Trophoblast cell (in vitro differentiated cells and primary cell): Measurements from ENCODE around the gene SOWAHC.
A peak's percentile ranks its signal among the peaks of the same experiment; 100 is the strongest.

ENCODE experiments used
- DNase-seq, 2 donors: peaks; one replicate each; pipeline ENCODE4 v3.0.0-alpha.2; 2016
- H2AFZ ChIP-seq: 2 replicates; pipeline ENCODE4 v1.6.1; 2013; ENCODE audit warnings: low read length, moderate library complexity, mild to moderate bottlenecking; ENCODE audit not compliant: insufficient read depth, poor library complexity
- H2AK5ac ChIP-seq: 2 replicates; pipeline ENCODE4 v1.6.1; 2013; ENCODE audit warnings: mild to moderate bottlenecking, low read length
- H2BK120ac ChIP-seq: 2 replicates; pipeline ENCODE4 v1.6.1; 2013; ENCODE audit warnings: low read length, mild to moderate bottlenecking, moderate library complexity; ENCODE audit not compliant: insufficient read depth, poor library complexity
- H2BK12ac ChIP-seq: 2 replicates; pipeline ENCODE4 v1.6.1; 2013; ENCODE audit warnings: mild to moderate bottlenecking, low read length, moderate library complexity
- H2BK5ac ChIP-seq: 2 replicates; pipeline ENCODE4 v1.6.1; 2013; ENCODE audit warnings: low read length, low read depth, moderate library complexity, mild to moderate bottlenecking; ENCODE audit not compliant: poor library complexity
- H3K14ac ChIP-seq: 2 replicates; pipeline ENCODE4 v1.6.1; 2013; ENCODE audit warnings: mild to moderate bottlenecking, low read length
- H3K18ac ChIP-seq: 2 replicates; pipeline ENCODE4 v1.6.1; 2013; ENCODE audit warnings: mild to moderate bottlenecking, low read length
- H3K23ac ChIP-seq: 2 replicates; pipeline ENCODE4 v1.6.1; 2013; ENCODE audit warnings: low read length
- H3K27ac ChIP-seq: 2 replicates; pipeline ENCODE4 v1.5.1; 2013; ENCODE audit warnings: low read depth, mild to moderate bottlenecking, inconsistent platforms, low read length, moderate library complexity
- H3K27me3 ChIP-seq: 2 replicates; pipeline ENCODE4 v1.6.1; 2013; ENCODE audit warnings: inconsistent platforms, mild to moderate bottlenecking, low read length, moderate library complexity; ENCODE audit not compliant: insufficient read depth
- H3K36me3 ChIP-seq, 2 experiments: 1 replicate in 1 of 2; 2 replicates in 1 of 2; pipeline ENCODE4 v1.6.1; 2013; ENCODE audit warnings: low read length in 2 of 2, mild to moderate bottlenecking in 2 of 2, moderate library complexity in 1 of 2; ENCODE audit not compliant: insufficient read depth in 2 of 2, control insufficient read depth in 1 of 2
- H3K4ac ChIP-seq: 2 replicates; pipeline ENCODE4 v1.6.1; 2013; ENCODE audit warnings: low read depth, mild to moderate bottlenecking, low read length, moderate library complexity
- H3K4me1 ChIP-seq, 2 experiments: 1 replicate in 1 of 2; 2 replicates in 1 of 2; pipeline ENCODE4 v1.6.1; 2013; ENCODE audit warnings: low read length in 2 of 2, mild to moderate bottlenecking in 2 of 2, moderate library complexity in 1 of 2; ENCODE audit not compliant: insufficient read depth in 2 of 2, control insufficient read depth in 1 of 2
- H3K4me2 ChIP-seq: 2 replicates; pipeline ENCODE4 v1.6.1; 2013; ENCODE audit warnings: inconsistent platforms, mild to moderate bottlenecking, low read length, moderate library complexity
- H3K4me3 ChIP-seq: 2 replicates; pipeline ENCODE4 v1.5.1; 2013; ENCODE audit warnings: mild to moderate bottlenecking, low read depth, low read length, inconsistent platforms
- H3K79me1 ChIP-seq: one replicate; pipeline ENCODE4 v1.6.1; 2013; ENCODE audit warnings: low read length
- H3K79me2 ChIP-seq: 2 replicates; pipeline ENCODE4 v1.6.1; 2013; ENCODE audit warnings: low read length, mild to moderate bottlenecking; ENCODE audit not compliant: control insufficient read depth, insufficient read depth, poor library complexity
- H3K9ac ChIP-seq: 2 replicates; pipeline ENCODE4 v1.6.1; 2013; ENCODE audit warnings: mild to moderate bottlenecking, low read length
- H3K9me3 ChIP-seq: 2 replicates; pipeline ENCODE4 v1.6.1; 2013; ENCODE audit warnings: low read depth, mild to moderate bottlenecking, control low read depth, inconsistent platforms, low read length; ENCODE audit not compliant: insufficient read depth
- H4K12ac ChIP-seq: 2 replicates; pipeline ENCODE4 v1.6.1; 2013; ENCODE audit warnings: low read depth, mild to moderate bottlenecking, low read length, moderate library complexity
- H4K8ac ChIP-seq: 2 replicates; pipeline ENCODE4 v1.6.1; 2013; ENCODE audit warnings: low read depth, mild to moderate bottlenecking, low read length, moderate library complexity
- H4K91ac ChIP-seq: one replicate; pipeline ENCODE4 v1.6.1; 2013; ENCODE audit warnings: low read depth, mild to moderate bottlenecking, low read length, moderate library complexity
- WGBS: extraction: QIAGEN DNeasy Blood & Tissue Kit; methylation state at CpG from one replicate; pipeline ENCODE4 v1.1.7; 2013; ENCODE audit warnings: missing lambda C conversion rate; ENCODE audit not compliant: insufficient read length, insufficient coverage; ENCODE audit errors: extremely low coverage; 5-methylcytosine and 5-hydroxymethylcytosine counted together

SOWAHC gene

GRCh38 chr2:109602617-109603188 lies 11.5 kb upstream of the SOWAHC start:
- no CpG with 5 or more reads among the region's 3 CpGs for WGBS

DNA sequence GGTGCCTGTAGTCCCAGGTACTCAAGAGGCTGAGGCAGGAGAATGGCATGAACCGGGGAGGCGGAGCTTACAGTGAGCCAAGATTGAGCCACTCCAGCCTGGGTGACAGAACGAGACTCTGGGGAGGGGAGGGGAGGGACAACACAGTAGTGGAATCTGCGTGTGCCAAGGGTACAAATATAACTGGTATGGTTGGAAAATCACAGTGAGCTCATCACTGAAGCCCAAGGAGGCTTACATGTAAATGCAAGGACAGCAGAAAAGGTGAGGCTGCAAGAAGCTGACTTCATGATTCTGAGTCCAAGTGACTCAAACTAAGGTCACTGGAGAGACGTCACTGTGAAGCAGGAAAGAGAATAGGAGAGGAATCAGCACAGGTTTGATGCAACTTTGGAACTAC lies 9.6 kb upstream of the SOWAHC start:
- H4K12ac ChIP-seq: no peak overlapping the region
- H2BK120ac ChIP-seq: no peak overlapping the region
- no peak overlapping the region for H3K4me2 ChIP-seq
- WGBS: no CpG with 5 or more reads among the region's 5 CpGs
- no peak overlapping the region for H2AK5ac ChIP-seq
- H2BK12ac ChIP-seq: peak overlapping the region; percentile 36
- H3K23ac ChIP-seq: no peak overlapping the region
- H3K9ac ChIP-seq: no peak overlapping the region
- peak overlapping the region; percentile 57 for H3K27ac ChIP-seq
- peak overlapping the region; percentile 9 for H2BK5ac ChIP-seq
- H3K14ac ChIP-seq: peak overlapping the region; percentile 29
- peak overlapping the region; percentile 29 for H3K18ac ChIP-seq
- H3K4me1 ChIP-seq: peaks cover 15 to 24% of the 10 kb centered on the region in 2 experiments
- H4K8ac ChIP-seq: peak overlapping the region; percentile 56
- no peaks in the 10 kb centered on the region for H3K9me3 ChIP-seq
- peak; percentile 78 to 82 for DNase-seq
- no peak overlapping the region for H3K4me3 ChIP-seq
- H2AFZ ChIP-seq: no peak overlapping the region
- no peaks in the 10 kb centered on the region for H3K27me3 ChIP-seq
- H3K79me1 ChIP-seq: peaks cover 6% of the 10 kb centered on the region
- H3K79me2 ChIP-seq: peaks cover 20% of the 10 kb centered on the region
- H3K36me3 ChIP-seq: peaks cover 0 to 5% of the 10 kb centered on the region in 2 experiments
- peak overlapping the region; percentile 89 for H3K4ac ChIP-seq
- no peak overlapping the region for H4K91ac ChIP-seq

More at GRCh38 chr2:109602617-109603188, 11.5 kb upstream of the SOWAHC start:
- Histone ChIP-seq H2BK120ac (no peak overlapping the region), H3K27me3 (no peaks in the 10 kb centered on the region), H2BK12ac (no peak overlapping the region), H3K27ac (no peak overlapping the region), H2AK5ac (no peak overlapping the region), H4K8ac (no peak overlapping the region), H2BK5ac (no peak overlapping the region), H3K4me1 (peaks cover 15 to 22% of the 10 kb centered on the region in 2 experiments), H2AFZ (no peak overlapping the region), H3K79me2 (peaks cover 18% of the 10 kb centered on the region), H3K4me2 (no peak overlapping the region), H3K9ac (no peak overlapping the region), H3K4ac (peak overlapping the region; percentile 36), H3K18ac (no peak overlapping the region), H4K91ac (no peak overlapping the region), H3K23ac (no peak overlapping the region), H3K79me1 (peaks cover 3% of the 10 kb centered on the region), H3K9me3 (no peaks in the 10 kb centered on the region), H4K12ac (no peak overlapping the region), H3K4me3 (no peak overlapping the region), H3K14ac (no peak overlapping the region), H3K36me3 (peaks cover 0 to 5% of the 10 kb centered on the region in 2 experiments)
- no peak for DNase-seq

GRCh38 chr2:109607766-109608165 lies 6.4 kb upstream of the SOWAHC start:
- Histone ChIP-seq H3K4me1 (peaks cover 14 to 19% of the 10 kb centered on the region in 2 experiments), H3K23ac (no peak overlapping the region), H3K9me3 (no peaks in the 10 kb centered on the region), H3K79me1 (peaks cover 9% of the 10 kb centered on the region), H4K8ac (no peak overlapping the region), H4K12ac (no peak overlapping the region), H3K27me3 (no peaks in the 10 kb centered on the region), H3K9ac (no peak overlapping the region), H2BK12ac (no peak overlapping the region), H4K91ac (no peak overlapping the region), H3K4ac (peak overlapping the region; percentile 89), H2BK5ac (no peak overlapping the region), H2AK5ac (no peak overlapping the region), H3K27ac (peak overlapping the region; percentile 25), H3K79me2 (peaks cover 21% of the 10 kb centered on the region), H2BK120ac (no peak overlapping the region), H3K4me2 (no peak overlapping the region), H2AFZ (no peak overlapping the region), H3K18ac (no peak overlapping the region), H3K4me3 (no peak overlapping the region), H3K14ac (no peak overlapping the region), H3K36me3 (peaks cover 0 to 2% of the 10 kb centered on the region in 2 experiments)
- no peak for DNase-seq
- WGBS: no CpG with 5 or more reads among the region's 2 CpGs

- Histone ChIP-seq H3K79me1 (peaks cover 21% of the 10 kb centered on the region), H2BK5ac (peak overlapping the region; percentile 89), H3K23ac (no peak overlapping the region), H3K4me3 (no peak overlapping the region), H3K79me2 (peaks cover 18% of the 10 kb centered on the region), H3K27ac (peak overlapping the region; percentile 91), H3K14ac (no peak overlapping the region), H2AK5ac (no peak overlapping the region), H3K4ac (no peak overlapping the region), H2BK120ac (no peak overlapping the region), H2AFZ (no peak overlapping the region), H4K12ac (no peak overlapping the region), H3K9ac (no peak overlapping the region), H3K27me3 (no peaks in the 10 kb centered on the region), H3K36me3 (peaks cover 0 to 2% of the 10 kb centered on the region in 2 experiments), H4K8ac (no peak overlapping the region), H3K9me3 (no peaks in the 10 kb centered on the region), H3K4me1 (peaks cover 13 to 18% of the 10 kb centered on the region in 2 experiments), H3K4me2 (peak overlapping the region; percentile 38), H2BK12ac (no peak overlapping the region), H3K18ac (no peak overlapping the region), H4K91ac (peak overlapping the region; percentile 28)
- DNase-seq: peak; percentile 48 to 79
- no CpG with 5 or more reads among the region's 8 CpGs for WGBS
These were observed 4.7 kb upstream of the SOWAHC start for GRCh38 chr2:109609352-109610024.
